Vagina (tissue), 2 donors: ENCODE results near the gene NRDE2. TPM values are rescaled to one million over a fixed set of nuclear protein-coding genes. Genes with fewer than 3 reads are reported as not detected.

Experiments
- DNase-seq, 2 donors: peaks; one replicate each; pipeline ENCODE4 v3.0.0-alpha.2; 2017; ENCODE audit errors: extremely low spot score in 2 of 2
- H3K27ac ChIP-seq: fragments of 200-600 bp; sonication (generic); one replicate; pipeline ENCODE4 v1.5.1; 2019
- H3K27me3 ChIP-seq: fragments of 200-600 bp; sonication (generic); one replicate; pipeline ENCODE4 v1.5.1; 2019
- H3K36me3 ChIP-seq, 2 donors: fragments of 200-600 bp; sonication (generic); one replicate each; pipeline ENCODE4 v1.5.1; 2017 to 2019
- H3K4me1 ChIP-seq: fragments of 200-600 bp; sonication (generic); one replicate; pipeline ENCODE4 v1.5.1; 2019
- H3K4me3 ChIP-seq, 2 donors: fragments of 200-600 bp; sonication (generic); 1 replicate in 1 of 2; 2 replicates in 1 of 2; pipeline ENCODE4 v1.5.1; 2016 to 2019
- H3K9me3 ChIP-seq: fragments of 200-600 bp; sonication (generic); one replicate; pipeline ENCODE4 v1.5.1; 2019
- CTCF ChIP-seq, 3 experiments: fragments of 450-650 bp in 2 of 3; fragments of 200-600 bp in 1 of 3; sonication (generic) in 1 of 3; IDR thresholded peaks; one replicate each; pipeline ENCODE4 v1.5.1; 2017 to 2019; ENCODE audit warnings: antibody characterized with exemption in 3 of 3, mild to moderate bottlenecking in 2 of 3, moderate library complexity in 2 of 3
- POLR2A ChIP-seq, 2 donors: fragments of 450-650 bp; IDR thresholded peaks; one replicate each; pipeline ENCODE4 v1.6.1; 2017; ENCODE audit warnings: antibody characterized with exemption in 2 of 2, mild to moderate bottlenecking in 2 of 2, moderate library complexity in 2 of 2
- POLR2AphosphoS5 ChIP-seq, 2 donors: sonication (generic); formaldehyde crosslinking; IDR thresholded peaks; one replicate each; pipeline ENCODE4 v1.9.0; 2017; ENCODE audit warnings: antibody characterized with exemption in 2 of 2, mild to moderate bottlenecking in 2 of 2, low read depth in 1 of 2; ENCODE audit not compliant: insufficient read depth in 1 of 2
- intact Hi-C: fragments of 100-400 bp; cut with DNase I; formaldehyde crosslinking; loops from one replicate; pipeline ENCODE4 v1.15.1; 2023
- total RNA-seq: library from RNA; depleted of rRNA; stranded (reverse); fragments of >200 nt; gene quantifications from one replicate; pipeline ENCODE4 v1.2.3, GENCODE V29; 2016

NRDE2 gene
- total RNA-seq, 1 donor from 2014 or later: 7.9 TPM

GRCh38 chr14:90375934-90376333 is 44.2 kb upstream of the NRDE2 start:
- no peak for TF ChIP-seq POLR2AphosphoS5 (IDR thresholded peaks at IDR 0.05; ENCODE audit: insufficient read depth in 1 of 2, low read depth in 1 of 2)
- TF ChIP-seq POLR2A (IDR thresholded peaks at IDR 0.05): no peak
- H3K36me3 ChIP-seq: no peaks in the 10 kb centered on the region
- no peaks in the 10 kb centered on the region for H3K27me3 ChIP-seq
- DNase-seq: no peak
- H3K4me3 ChIP-seq: no peak overlapping the region
- H3K27ac ChIP-seq: no peak overlapping the region
- intact Hi-C loops: no loop called here
- H3K9me3 ChIP-seq: no peaks in the 10 kb centered on the region
- no peaks in the 10 kb centered on the region for H3K4me1 ChIP-seq

GRCh38 chr14:90374813-90375212 is 43.1 kb upstream of the NRDE2 start:
- intact Hi-C loops: no loop called here
- TF ChIP-seq CTCF (IDR thresholded peaks at IDR 0.05): no peak
- TF ChIP-seq POLR2A (IDR thresholded peaks at IDR 0.05): no peak
- TF ChIP-seq POLR2AphosphoS5 (IDR thresholded peaks at IDR 0.05; ENCODE audit: insufficient read depth in 1 of 2, low read depth in 1 of 2): no peak
- no peaks in the 10 kb centered on the region for H3K27me3 ChIP-seq

GRCh38 chr14:90373887-90374286 is 42.1 kb upstream of the NRDE2 start:
- H3K27me3 ChIP-seq: no peaks in the 10 kb centered on the region
- H3K9me3 ChIP-seq: no peaks in the 10 kb centered on the region
- H3K36me3 ChIP-seq: no peaks in the 10 kb centered on the region
- H3K27ac ChIP-seq: no peak overlapping the region
- no peak overlapping the region for H3K4me3 ChIP-seq
- intact Hi-C loops: no loop called here
- no peak for TF ChIP-seq POLR2A (IDR thresholded peaks at IDR 0.05)
- no peak for TF ChIP-seq CTCF (IDR thresholded peaks at IDR 0.05)
- no peak for TF ChIP-seq POLR2AphosphoS5 (IDR thresholded peaks at IDR 0.05; ENCODE audit: insufficient read depth in 1 of 2, low read depth in 1 of 2)
- H3K4me1 ChIP-seq: no peaks in the 10 kb centered on the region
- no peak for DNase-seq

More at GRCh38 chr14:90374813-90375212, 43.1 kb upstream of the NRDE2 start:
- Histone ChIP-seq H3K9me3 (no peaks in the 10 kb centered on the region), H3K4me1 (no peaks in the 10 kb centered on the region), H3K36me3 (no peaks in the 10 kb centered on the region), H3K27ac (no peak overlapping the region), H3K4me3 (no peak overlapping the region)
- DNase-seq: no peak

- Histone ChIP-seq H3K4me1 (no peaks in the 10 kb centered on the region), H3K36me3 (no peaks in the 10 kb centered on the region), H3K4me3 (no peak overlapping the region), H3K27ac (no peak overlapping the region), H3K27me3 (no peaks in the 10 kb centered on the region), H3K9me3 (no peaks in the 10 kb centered on the region)
- intact Hi-C loops: no loop called here
- TF ChIP-seq POLR2A (IDR thresholded peaks at IDR 0.05) (no peak), CTCF (IDR thresholded peaks at IDR 0.05) (no peak), POLR2AphosphoS5 (IDR thresholded peaks at IDR 0.05; ENCODE audit: insufficient read depth in 1 of 2, low read depth in 1 of 2) (no peak)
- no peak for DNase-seq
These were observed 37.4 kb upstream of the NRDE2 start for GRCh38 chr14:90368946-90369721.

- H3K27ac ChIP-seq: no peak overlapping the region
- H3K9me3 ChIP-seq: no peaks in the 10 kb centered on the region
- no peaks in the 10 kb centered on the region for H3K4me1 ChIP-seq
- H3K4me3 ChIP-seq: no peak overlapping the region
- intact Hi-C loops: no loop called here
- no peaks in the 10 kb centered on the region for H3K27me3 ChIP-seq
- no peak for DNase-seq
- H3K36me3 ChIP-seq: no peaks in the 10 kb centered on the region
- TF ChIP-seq POLR2A (IDR thresholded peaks at IDR 0.05) (no peak), CTCF (IDR thresholded peaks at IDR 0.05) (no peak), POLR2AphosphoS5 (IDR thresholded peaks at IDR 0.05; ENCODE audit: insufficient read depth in 1 of 2, low read depth in 1 of 2) (no peak)
These were observed 30.8 kb upstream of the NRDE2 start for GRCh38 chr14:90362558-90362896.
